ENCODE data around the gene CACNA2D4. TPM values are rescaled to one million over a fixed set of nuclear protein-coding genes. Genes with fewer than 3 reads are reported as not detected.

Gene CACNA2D4
- total and polyA plus RNA-seq, 2 of the 13 experiments (the other 11 are each of a cell fraction or from before 2014, with no cell fraction given) = 14.2 to 136 TPM

- 20% methylated on average over 13 of the region's 18 CpGs for WGBS (ENCODE audit: low lambda C conversion rate)
- Histone ChIP-seq H4K20me1 (ENCODE audit: insufficient read depth, low read length) (no peaks in the 10 kb centered on the region), H3K9ac (ENCODE audit: insufficient read depth, low read depth, low read length) (no peak overlapping the region), H3K27ac (ENCODE audit: extremely low read length, insufficient read depth, low read length) (no peak overlapping the region), H3K27me3 (ENCODE audit: control insufficient read depth in 1 of 2, insufficient read depth in 2 of 2, low read length in 2 of 2) (peaks cover 11 to 54% of the 10 kb centered on the region in 2 experiments), H3K79me2 (ENCODE audit: insufficient read depth, low read length) (no peaks in the 10 kb centered on the region), H2AFZ (ENCODE audit: low read length) (no peak overlapping the region), H3K9me3 (ENCODE audit: low read length) (no peaks in the 10 kb centered on the region), H3K4me3 (replicated peaks in 1 of 3; ENCODE audit: insufficient read depth in 1 of 3, low read depth in 2 of 3, low read length in 3 of 3) (no peak overlapping the region), H3K4me1 (ENCODE audit: insufficient read depth, low read length) (peaks cover 18% of the 10 kb centered on the region; the same call in 1 of the 2 replicates), H3K36me3 (replicated peaks in 1 of 2; ENCODE audit: control insufficient read depth in 1 of 2, insufficient read depth in 2 of 2, low read length in 2 of 2) (no peaks in the 10 kb centered on the region), H3K4me2 (ENCODE audit: low read depth, low read length) (no peak overlapping the region)
- BruUV-seq (replicated peaks) = no TSS peak
- POLR2A ChIA-PET = no interaction called here
- FAIRE-seq (no peak), DNase-seq (ENCODE audit: low spot score) (no peak), ATAC-seq (no peak)
- no peak for TF ChIP-seq RNF219 (CRISPR knock-in tag; IDR thresholded peaks at IDR 0.05)
- TF ChIP-seq ZNF263 (CRISPR knock-in tag; IDR thresholded peaks at IDR 0.05) = peak; percentile 83
- in situ Hi-C loops (cut with HindIII; ENCODE audit: extremely low pct_ligation_motif_present, low pct_unique_long_range_greater_than_20kb) (no loop called here), intact Hi-C loops (cut with micrococcal nuclease; ENCODE audit: unreplicated experiment) (no loop called here)
- CTCF ChIA-PET (ENCODE audit: low intra/inter-chr PET ratio, low total read pairs) = no interaction called here
Observed at GRCh38 chr12:1916371-1917171, 1.9 kb downstream of the CACNA2D4 start.

- Histone ChIP-seq H3K9ac (ENCODE audit: insufficient read depth, low read depth, low read length) (no peak overlapping the region), H3K4me3 (replicated peaks in 1 of 3; ENCODE audit: insufficient read depth in 1 of 3, low read depth in 2 of 3, low read length in 3 of 3) (no peak overlapping the region), H3K4me2 (ENCODE audit: low read depth, low read length) (no peak overlapping the region), H2AFZ (ENCODE audit: low read length) (no peak overlapping the region), H3K27ac (ENCODE audit: extremely low read length, insufficient read depth, low read length) (no peak overlapping the region), H3K4me1 (ENCODE audit: insufficient read depth, low read length) (peaks cover 18% of the 10 kb centered on the region; the same call in 1 of the 2 replicates), H4K20me1 (ENCODE audit: insufficient read depth, low read length) (no peaks in the 10 kb centered on the region), H3K36me3 (replicated peaks in 1 of 2; ENCODE audit: control insufficient read depth in 1 of 2, insufficient read depth in 2 of 2, low read length in 2 of 2) (no peaks in the 10 kb centered on the region), H3K27me3 (ENCODE audit: control insufficient read depth in 1 of 2, insufficient read depth in 2 of 2, low read length in 2 of 2) (peaks cover 11 to 54% of the 10 kb centered on the region in 2 experiments), H3K9me3 (ENCODE audit: low read length) (no peaks in the 10 kb centered on the region), H3K79me2 (ENCODE audit: insufficient read depth, low read length) (no peaks in the 10 kb centered on the region)
- intact Hi-C loops (cut with micrococcal nuclease; ENCODE audit: unreplicated experiment) (no loop called here), in situ Hi-C loops (cut with HindIII; ENCODE audit: extremely low pct_ligation_motif_present, low pct_unique_long_range_greater_than_20kb) (no loop called here)
- POLR2A ChIA-PET = no interaction called here
- TF ChIP-seq RAD51 (IDR thresholded peaks at IDR 0.05; ENCODE audit: borderline replicate concordance) (0 out of 2 replicates have a peak, but pooled peaks have one; percentile 14), ZNF691 (CRISPR knock-in tag; IDR thresholded peaks at IDR 0.05; ENCODE audit: borderline replicate concordance, low read depth) (no peak), STAG1 (CRISPR knock-in tag; IDR thresholded peaks at IDR 0.05) (0 out of 2 replicates have a peak, but pooled peaks have one; percentile 5)
- TF ChIP-seq, protein P1, sequence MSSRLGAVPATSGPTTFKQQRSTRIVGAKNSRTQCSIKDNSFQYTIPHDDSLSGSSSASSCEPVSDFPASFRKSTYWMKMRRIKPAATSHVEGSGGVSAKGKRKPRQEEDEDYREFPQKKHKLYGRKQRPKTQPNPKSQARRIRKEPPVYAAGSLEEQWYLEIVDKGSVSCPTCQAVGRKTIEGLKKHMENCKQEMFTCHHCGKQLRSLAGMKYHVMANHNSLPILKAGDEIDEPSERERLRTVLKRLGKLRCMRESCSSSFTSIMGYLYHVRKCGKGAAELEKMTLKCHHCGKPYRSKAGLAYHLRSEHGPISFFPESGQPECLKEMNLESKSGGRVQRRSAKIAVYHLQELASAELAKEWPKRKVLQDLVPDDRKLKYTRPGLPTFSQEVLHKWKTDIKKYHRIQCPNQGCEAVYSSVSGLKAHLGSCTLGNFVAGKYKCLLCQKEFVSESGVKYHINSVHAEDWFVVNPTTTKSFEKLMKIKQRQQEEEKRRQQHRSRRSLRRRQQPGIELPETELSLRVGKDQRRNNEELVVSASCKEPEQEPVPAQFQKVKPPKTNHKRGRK (CRISPR knock-in tag; IDR thresholded peaks at IDR 0.05) = no peak
- TF ChIP-seq, protein P2, sequence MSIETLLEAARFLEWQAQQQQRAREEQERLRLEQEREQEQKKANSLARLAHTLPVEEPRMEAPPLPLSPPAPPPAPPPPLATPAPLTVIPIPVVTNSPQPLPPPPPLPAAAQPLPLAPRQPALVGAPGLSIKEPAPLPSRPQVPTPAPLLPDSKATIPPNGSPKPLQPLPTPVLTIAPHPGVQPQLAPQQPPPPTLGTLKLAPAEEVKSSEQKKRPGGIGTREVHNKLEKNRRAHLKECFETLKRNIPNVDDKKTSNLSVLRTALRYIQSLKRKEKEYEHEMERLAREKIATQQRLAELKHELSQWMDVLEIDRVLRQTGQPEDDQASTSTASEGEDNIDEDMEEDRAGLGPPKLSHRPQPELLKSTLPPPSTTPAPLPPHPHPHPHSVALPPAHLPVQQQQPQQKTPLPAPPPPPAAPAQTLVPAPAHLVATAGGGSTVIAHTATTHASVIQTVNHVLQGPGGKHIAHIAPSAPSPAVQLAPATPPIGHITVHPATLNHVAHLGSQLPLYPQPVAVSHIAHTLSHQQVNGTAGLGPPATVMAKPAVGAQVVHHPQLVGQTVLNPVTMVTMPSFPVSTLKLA (IDR thresholded peaks at IDR 0.05) = peak; percentile 91
- DNase-seq (ENCODE audit: low spot score) (no peak), FAIRE-seq (no peak), ATAC-seq (peak; percentile 57)
- 65% methylated on average over 5 of the region's 18 CpGs for WGBS (ENCODE audit: low lambda C conversion rate)
- CTCF ChIA-PET (ENCODE audit: low intra/inter-chr PET ratio, low total read pairs) = no interaction called here
- no TSS peak for BruUV-seq (replicated peaks)
Observed at GRCh38 chr12:1915082-1915968, 3.1 kb downstream of the CACNA2D4 start.
